Activated T-helper 9 cell treated with anti-CD3 and anti-CD28 coated beads, Interleukin-2, amount 50 U/mL, for 16 hours (primary cell): Measurements from ENCODE around the gene OR6J1.
"Not testable (repeated sequence)": the region's sequence is repeated elsewhere in the genome, so short reads cannot be mapped to it uniquely, and the experiment has no call there.

Source experiments
- DNase-seq: peaks from one replicate; pipeline ENCODE4 v3.0.0-alpha.2; 2020; ENCODE audit warnings: low read depth

OR6J1 gene

GRCh38 chr14:22644305-22644635 lies at the start of gene OR6J1:
OR6J1 (minus strand) TSS chr14:22644352; CDS start chr14:22634811, 9,541 bp downstream.
- no peak for DNase-seq

GRCh38 chr14:22692194-22692593 lies 48.0 kb upstream of the OR6J1 start:
- DNase-seq = no peak

GRCh38 chr14:22691171-22691570 lies 47.0 kb upstream of the OR6J1 start:
- DNase-seq = no peak

DNA sequence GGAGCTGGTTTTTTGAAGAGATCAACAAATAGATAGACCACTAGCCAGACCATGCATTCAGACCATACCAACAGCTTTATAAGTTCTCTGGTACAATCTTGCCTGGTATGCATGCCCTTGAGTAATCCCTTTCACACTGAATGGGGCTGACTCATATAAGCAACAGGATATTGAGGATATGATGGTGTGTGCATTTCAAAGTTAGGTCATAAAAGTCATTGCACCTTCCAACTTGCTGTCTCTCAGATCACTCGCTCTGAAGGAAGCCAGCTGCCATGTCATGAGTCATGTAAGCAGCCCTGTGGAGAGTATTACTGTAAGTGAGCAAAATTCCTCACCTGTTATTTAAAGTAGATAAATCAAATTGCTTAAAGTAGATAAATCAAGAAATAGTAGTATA lies 45.0 kb upstream of the OR6J1 start:
- no peak for DNase-seq

DNA sequence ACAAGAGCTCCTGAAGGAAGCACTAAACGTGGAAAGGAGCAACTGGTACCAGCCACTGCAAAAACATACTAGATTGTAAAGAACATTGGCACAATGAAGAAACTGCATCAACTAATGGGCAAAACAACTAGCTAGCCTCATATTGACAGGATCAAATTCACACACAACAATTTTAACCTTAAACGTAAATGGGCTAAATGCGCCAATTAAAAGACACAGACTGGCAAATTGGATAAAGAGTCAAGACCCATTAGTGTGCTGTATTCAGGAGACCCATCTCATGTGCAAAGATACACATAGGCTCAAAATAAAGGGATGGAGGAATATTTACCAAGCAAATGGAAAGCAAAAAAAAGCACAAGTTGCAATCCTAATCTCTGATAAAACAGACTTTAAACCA lies 43.8 kb upstream of the OR6J1 start:
- DNase-seq = not testable (repeated sequence)

DNA sequence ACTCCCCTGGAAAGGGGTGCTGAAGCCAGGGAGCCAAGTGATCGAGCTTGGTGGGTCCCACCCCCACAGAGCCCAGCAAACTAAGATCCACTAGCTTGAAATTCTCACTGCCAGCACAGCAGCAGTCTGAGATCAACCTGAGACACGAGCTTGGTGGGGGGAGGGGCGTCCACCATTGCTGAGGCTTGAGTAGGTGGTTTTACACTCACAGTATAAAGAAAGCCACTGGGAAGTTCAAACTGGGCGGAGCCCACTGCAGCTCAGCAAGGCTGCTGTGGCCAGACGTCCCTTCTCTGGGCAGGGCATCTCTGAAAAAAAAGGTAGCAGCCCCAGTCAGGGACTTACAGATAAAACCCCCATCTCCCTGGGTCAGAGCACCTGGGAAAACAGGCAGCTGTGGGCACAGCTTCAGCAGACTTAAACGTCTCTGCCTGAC lies 42.0 kb upstream of the OR6J1 start:
- not testable (repeated sequence) for DNase-seq

GRCh38 chr14:22685467-22685866 lies 41.3 kb upstream of the OR6J1 start:
- DNase-seq = no peak

DNA sequence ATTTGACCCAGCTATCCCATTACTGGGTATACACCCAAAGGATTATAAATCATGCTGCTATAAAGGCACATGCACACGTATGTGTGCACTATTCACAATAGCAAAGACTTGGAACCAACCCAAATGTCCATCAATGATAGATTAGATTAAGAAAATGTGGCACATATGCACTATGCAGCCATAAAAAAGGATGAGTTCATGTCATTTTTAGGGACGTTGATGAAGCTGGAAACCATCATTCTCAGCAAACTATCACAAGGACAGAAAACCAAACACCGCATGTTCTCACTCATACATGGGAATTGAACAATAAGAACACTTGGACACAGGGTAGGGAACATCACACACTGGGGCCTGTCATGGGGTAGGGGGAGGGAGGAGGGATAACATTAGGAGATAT lies 39.3 kb upstream of the OR6J1 start:
- not testable (repeated sequence) for DNase-seq

GRCh38 chr14:22678221-22678620 lies 34.1 kb upstream of the OR6J1 start:
- no peak for DNase-seq

DNA sequence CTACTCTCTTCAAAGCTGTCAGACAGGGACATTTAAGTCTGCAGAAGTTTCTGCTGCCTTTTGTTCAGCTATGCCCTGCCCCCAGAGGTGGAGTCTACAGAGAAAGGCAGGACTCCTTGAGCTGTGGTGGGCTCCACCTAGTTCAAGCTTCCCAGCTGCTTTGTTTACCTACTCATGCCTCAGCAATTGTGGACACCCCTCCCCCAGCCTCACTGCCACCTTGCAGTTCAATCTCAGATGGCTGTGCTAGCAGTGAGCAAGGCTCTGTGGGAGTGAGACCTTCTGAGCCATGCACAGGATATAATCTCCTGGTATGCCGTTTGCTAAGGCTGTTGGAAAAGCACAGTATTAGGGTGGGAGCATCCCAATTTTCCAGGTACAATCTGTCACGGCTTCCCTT lies 33.4 kb upstream of the OR6J1 start:
- DNase-seq = not testable (repeated sequence)

GRCh38 chr14:22671622-22672021 lies 27.5 kb upstream of the OR6J1 start:
- DNase-seq = no peak

DNA sequence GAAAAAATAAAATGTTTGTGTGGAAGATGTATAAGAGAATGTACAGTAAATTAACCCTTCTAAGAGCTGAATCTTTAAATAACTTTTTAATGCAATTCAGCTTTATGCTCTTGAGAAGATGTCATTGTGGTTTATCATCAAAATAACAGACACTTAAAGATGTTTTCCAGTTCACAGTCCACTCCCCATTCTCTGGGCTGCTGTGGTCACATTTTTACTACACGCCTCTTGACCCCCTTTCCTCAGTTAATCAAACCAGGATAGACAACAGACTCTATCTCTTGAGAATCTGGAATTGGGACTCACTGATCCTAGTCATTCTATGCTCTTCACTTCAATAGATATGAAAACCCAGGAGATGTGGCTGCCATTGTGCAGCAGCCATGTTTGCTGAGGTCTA lies 24.7 kb upstream of the OR6J1 start:
- no peak for DNase-seq

DNA sequence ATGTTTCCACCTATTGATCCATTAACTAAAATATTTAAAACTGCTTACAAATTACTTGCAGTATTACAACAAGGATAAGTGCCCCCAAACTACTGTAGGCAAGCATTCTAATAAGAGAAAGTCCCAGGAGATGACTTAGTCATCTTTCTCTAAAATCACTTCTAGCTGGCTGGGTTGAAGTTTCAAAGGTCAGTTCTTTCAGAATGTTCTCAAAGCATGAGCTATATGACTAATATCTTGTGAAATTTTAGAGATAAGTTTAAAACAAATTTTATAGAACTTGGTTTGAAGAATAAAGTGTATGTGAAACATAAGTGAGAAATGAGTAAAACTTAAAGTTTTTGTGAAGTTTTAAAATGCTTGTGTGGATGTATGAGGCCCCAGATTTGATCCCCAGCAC lies 24.3 kb upstream of the OR6J1 start:
- DNase-seq = no peak

DNA sequence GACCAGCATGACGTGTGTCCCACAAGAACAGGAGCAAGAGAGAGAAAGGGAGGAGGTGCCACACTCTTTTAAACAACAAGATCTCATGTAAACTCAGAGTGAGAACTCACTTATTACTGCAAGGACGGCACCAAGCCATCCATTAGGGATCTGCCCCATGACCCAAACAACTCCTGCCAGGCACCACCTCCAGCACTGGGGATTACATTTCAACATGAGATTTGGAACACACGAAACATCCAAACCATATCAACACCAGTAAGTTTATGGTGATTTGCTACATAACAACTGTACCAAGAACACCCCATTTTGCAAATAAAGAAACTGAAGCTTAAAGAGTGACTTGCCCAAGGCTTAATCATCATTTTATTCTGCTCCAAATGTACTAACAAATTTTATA lies 23.7 kb upstream of the OR6J1 start:
- no peak for DNase-seq

- no peak for DNase-seq
Measured at GRCh38 chr14:22666203-22666893, 22.2 kb upstream of the OR6J1 start.

GRCh38 chr14:22664261-22664660 lies 20.1 kb upstream of the OR6J1 start:
- DNase-seq = no peak

DNA sequence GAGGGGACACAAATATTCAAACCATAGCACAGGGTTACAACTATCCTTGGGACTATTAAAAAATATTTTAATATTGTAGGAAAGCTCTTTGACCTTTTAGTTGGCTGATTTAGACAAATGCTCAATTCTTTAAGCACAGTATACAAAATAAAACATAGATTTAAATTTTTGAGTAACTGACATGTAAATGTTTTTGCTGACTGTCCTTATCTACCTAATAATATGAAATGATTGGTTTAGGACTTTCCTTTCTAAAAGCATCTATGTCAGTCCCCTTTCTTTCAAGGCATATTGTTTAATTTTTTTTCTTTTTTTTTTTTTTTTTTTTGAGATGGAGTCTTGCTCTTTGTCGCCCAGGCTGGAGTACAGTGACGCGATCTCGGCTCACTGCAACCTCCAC lies 16.5 kb upstream of the OR6J1 start:
- no peak for DNase-seq

DNA sequence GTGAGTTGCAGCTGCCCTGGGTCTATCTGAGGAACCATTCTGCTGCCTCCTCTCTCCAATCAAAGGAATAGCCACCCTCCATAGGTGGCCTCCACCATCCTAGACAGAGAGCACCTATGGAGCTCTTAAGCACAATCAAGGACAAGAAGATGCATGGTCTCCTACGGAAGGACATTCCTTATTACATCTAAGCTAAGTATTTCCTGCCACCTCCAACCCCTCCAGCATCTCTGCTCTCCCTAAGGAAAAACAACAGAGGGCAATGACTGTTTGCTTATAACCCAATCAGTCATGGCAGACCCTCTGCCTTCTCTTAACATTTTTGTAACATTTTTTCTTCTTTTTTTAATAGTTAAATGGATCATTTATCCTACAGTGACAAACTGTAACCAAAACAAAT lies 14.8 kb upstream of the OR6J1 start:
- no peak for DNase-seq

DNA sequence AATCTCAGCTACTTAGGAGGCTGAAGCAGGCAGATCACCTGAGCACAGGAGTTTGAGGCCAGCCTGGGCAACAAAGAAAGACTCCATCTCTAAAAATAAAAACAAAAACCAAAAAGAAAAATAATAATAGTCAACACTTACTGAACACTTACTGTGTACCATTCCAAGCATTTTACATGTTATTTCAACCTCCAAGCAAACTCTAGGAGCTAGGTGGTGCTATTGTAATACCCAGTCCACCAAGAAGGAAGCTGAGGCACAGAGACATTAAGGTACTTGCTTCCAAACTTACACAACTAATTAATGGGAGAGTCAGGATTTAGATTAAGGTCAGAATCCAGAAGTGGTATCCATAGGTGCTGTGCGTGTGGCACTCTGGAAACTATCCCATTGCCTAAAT lies 13.7 kb upstream of the OR6J1 start:
- DNase-seq = no peak

DNA sequence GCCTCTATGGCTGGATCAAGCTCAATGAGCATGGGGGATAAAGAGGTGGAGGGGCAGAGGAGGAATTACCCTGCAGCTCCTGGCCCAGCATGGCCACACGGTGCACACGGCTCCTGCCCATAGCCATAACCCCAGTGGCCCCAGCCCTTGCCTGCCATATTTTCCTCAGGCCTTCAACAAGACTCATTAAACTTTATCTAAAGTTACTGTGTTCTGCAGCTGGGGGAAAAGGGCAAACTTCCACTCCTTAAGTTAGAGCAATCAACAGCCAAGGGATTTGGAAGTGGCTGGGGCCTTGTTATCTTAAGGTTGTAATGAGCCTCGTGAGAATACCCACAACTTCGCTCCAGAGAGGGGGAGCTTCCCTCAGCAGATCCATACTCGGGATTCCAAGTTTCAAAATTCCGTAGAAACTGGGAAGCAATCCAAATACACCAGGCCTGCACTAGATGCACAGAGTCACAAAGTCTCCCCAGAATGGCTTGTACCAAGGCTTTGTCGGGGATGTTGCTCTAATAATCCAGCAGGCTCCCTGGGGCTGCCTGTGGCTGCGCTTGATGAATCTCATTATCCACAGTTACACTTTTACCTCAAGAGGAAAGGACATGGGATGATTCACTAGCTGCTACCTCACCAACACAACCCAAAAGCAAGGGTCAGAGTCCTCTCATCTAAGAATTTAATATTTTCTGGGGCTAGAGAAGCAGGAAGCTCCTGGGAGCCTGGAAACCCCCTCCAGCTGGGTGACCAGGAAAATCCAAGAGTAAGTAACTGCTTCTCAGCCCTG lies 13.0 kb upstream of the OR6J1 start:
- DNase-seq = no peak

DNA sequence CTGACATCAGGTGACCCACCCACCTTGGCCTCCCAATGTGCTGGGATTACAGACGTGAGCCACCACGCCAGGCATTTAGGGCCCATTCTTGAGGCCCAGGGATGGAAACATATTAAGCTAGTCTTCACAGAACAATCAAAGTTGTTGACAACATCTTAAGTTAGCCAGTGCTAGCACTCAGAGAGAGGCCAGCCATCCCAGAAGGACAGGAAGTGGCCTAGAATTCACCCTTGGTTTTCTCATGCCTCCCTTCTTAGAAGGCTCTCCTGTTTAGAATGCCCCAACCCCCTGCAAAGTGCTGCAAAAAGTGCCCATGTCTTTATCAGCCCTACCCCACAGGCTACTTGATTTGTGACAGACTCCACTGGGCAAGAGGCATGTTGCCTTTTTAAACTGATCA lies 12.1 kb upstream of the OR6J1 start:
- DNase-seq = no peak

- DNase-seq = peak; percentile 13
Measured at GRCh38 chr14:22653012-22653621, 9.0 kb upstream of the OR6J1 start.

DNA sequence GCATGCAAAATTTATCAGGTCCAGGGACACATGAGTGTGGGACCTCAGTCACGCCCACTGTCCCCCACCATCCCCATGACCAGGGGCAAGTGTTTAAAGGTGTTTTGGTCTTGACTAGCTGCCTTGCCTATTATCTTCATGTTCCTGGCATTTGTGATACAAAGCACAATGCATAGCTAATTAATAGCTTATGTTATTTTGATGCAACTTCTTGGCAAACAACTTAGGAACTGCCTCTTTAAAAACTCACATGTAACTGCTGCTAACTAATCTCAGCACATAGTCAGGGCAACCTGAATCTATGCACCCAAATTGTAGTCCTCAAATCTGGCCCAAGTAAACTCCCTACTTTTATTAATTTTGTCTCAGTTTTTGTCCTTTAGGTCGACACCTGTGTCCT lies 7.4 kb upstream of the OR6J1 start:
- no peak for DNase-seq
